ENCODE results near the gene EVA1A.

Gene EVA1A

DNA sequence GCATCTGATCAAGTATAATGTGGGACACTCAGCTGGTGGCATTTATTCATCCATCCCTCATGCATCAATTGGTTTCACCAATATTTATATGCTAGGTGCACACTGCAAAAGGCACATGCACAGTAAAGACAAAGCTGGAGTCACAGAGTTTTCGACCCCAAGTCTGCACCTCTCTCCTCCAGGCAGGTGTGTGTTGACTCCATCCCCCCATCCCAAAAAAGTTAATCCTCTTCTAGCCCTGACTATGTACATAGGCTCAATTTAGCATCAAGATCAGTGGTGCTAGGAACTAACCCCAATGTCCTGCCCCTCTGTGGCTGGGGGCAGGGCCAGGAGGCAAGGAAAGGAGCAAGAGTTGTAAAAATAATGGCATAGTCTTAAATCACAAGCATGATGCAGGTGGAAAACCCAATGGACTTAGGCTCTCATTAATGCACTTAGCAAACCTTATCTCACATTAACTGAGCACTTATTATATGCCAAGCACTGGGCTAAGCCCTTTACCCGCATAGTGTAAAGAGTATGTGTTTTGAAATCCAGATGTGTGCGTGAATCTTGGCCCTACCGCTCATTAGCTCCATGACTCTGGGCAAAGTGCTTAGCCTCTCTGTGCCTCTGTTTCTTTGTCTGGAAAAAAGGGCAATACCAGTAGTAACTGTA is 3.1 kb downstream of the EVA1A start:
- Mint-ChIP-seq H3K9me3 (no peaks in the 10 kb centered on the region), H3K27me3 (peaks cover 60% of the 10 kb centered on the region), H3K4me3 (no peak overlapping the region), H3K36me3 (ENCODE audit: insufficient read depth) (no peaks in the 10 kb centered on the region), H3K27ac (ENCODE audit: low read depth) (no peak overlapping the region), H3K4me1 (peaks cover 11% of the 10 kb centered on the region)
- ATAC-seq (replicated peaks; ENCODE audit: extremely low read depth, poor library complexity, severe bottlenecking), result no peak
- no peak for DNase-seq (ENCODE audit: low spot score in 2 of 2)

GRCh38 chr2:75556679-75557366 is 3.9 kb downstream of the EVA1A start:
- H3K9me3 Mint-ChIP-seq, result no peaks in the 10 kb centered on the region
- H3K4me3 Mint-ChIP-seq, result no peak overlapping the region
- H3K27me3 Mint-ChIP-seq, result peaks cover 61% of the 10 kb centered on the region
- no peak overlapping the region for H3K27ac Mint-ChIP-seq (ENCODE audit: low read depth)
- no peak for DNase-seq (ENCODE audit: low spot score in 2 of 2)
- no peaks in the 10 kb centered on the region for H3K36me3 Mint-ChIP-seq (ENCODE audit: insufficient read depth)
- peaks cover 11% of the 10 kb centered on the region for H3K4me1 Mint-ChIP-seq
- no peak for ATAC-seq (replicated peaks; ENCODE audit: extremely low read depth, poor library complexity, severe bottlenecking)

DNA sequence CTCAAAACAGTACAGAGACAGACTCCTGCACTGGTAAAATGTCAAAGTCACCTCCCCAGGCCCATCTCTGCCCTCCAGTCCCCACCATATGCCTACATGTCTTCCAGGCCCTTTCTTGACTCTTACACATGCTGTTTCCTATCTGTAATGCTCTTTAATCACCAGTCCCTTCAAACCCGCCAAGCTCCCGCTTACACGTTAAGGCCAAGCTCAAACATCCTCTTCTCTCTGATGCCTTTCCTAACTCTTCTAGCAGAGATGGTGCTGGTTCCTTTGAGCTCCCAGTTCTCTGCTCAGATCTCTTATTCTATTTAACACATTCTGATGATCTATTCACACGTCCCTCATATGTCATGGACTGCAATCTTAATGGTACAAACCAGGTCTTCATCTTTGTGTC is 5.0 kb downstream of the EVA1A start:
- H3K4me1 Mint-ChIP-seq, result peaks cover 6% of the 10 kb centered on the region
- peaks cover 59% of the 10 kb centered on the region for H3K27me3 Mint-ChIP-seq
- H3K36me3 Mint-ChIP-seq (ENCODE audit: insufficient read depth), result no peaks in the 10 kb centered on the region
- DNase-seq (ENCODE audit: low spot score in 2 of 2), result no peak
- no peak overlapping the region for H3K27ac Mint-ChIP-seq (ENCODE audit: low read depth)
- no peak for ATAC-seq (replicated peaks; ENCODE audit: extremely low read depth, poor library complexity, severe bottlenecking)
- no peaks in the 10 kb centered on the region for H3K9me3 Mint-ChIP-seq
- H3K4me3 Mint-ChIP-seq, result no peak overlapping the region

DNA sequence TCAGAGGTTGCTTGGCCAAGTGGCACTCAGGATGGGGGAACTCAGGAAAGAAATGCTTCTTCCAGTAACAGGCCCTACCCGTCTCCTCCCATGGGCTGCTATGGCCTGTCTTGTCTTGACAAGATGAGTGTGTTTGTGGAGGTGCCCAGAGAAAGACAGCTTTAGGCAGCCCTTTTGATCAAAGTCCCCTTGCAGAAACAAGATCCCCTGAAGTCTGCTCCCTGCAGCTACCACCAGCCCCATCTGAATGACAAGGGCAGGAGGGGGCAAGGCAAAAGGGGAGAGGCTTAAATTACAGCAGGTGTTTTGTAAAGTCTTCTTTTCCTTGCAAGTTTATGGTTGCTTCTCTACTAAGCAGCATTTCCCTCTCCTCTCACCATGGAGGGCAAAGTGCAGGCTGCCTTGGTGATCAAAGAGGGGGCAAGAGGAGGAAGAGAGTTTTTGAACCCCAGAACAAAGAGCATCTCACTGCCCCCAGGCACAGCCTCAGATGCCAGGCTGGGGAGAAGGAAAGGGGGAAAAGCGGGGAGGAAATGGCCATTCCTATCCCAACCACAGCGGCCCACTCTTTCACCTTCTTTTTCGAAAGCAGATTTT is 6.7 kb downstream of the EVA1A start:
- Mint-ChIP-seq H3K4me3 (no peak overlapping the region), H3K27ac (ENCODE audit: low read depth) (no peak overlapping the region), H3K4me1 (no peaks in the 10 kb centered on the region), H3K36me3 (ENCODE audit: insufficient read depth) (no peaks in the 10 kb centered on the region), H3K27me3 (peaks cover 43% of the 10 kb centered on the region), H3K9me3 (no peaks in the 10 kb centered on the region)
- DNase-seq (ENCODE audit: low spot score in 2 of 2) (no peak), ATAC-seq (replicated peaks; ENCODE audit: extremely low read depth, poor library complexity, severe bottlenecking) (no peak)

DNA sequence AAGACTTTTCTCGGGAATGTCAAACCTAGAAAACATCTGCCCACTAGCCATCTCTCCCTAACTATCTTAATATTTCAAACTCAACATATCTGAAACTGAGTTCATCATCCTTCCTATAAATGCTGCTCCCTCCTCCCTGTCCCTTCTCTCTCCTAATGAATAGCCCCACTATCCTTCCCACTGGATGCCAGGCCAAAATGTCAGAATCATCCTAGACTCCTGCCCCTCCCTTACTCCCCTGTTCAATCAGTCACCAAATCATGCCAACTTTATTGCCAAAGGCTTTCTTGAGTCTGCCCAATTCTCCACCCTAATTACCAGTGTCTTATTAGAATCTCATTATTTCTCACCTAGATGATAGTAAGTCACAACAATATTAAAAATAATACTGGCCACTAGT is 8.5 kb downstream of the EVA1A start:
- Mint-ChIP-seq H3K9me3 (no peaks in the 10 kb centered on the region), H3K27ac (ENCODE audit: low read depth) (no peak overlapping the region), H3K27me3 (peaks cover 46% of the 10 kb centered on the region)

DNA sequence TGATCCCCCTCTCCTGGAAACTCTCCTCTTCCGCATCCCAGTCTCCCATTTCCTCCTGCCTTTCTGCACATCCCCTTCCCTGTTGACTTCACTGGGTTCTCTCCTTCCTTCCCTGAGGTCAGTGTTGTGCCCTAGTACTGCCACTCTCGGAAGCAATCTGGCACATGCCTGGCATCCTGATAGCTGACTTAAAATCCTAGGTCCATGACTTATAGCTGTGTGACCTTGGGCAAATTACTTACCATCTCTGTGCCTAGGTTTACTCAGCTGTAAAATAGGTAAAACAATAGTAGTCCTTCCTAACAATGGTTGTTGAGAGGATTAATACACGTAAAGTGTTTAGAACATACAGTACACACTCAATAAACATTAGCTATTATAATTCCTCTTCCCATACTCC is 9.3 kb downstream of the EVA1A start:
- H3K27ac Mint-ChIP-seq (ENCODE audit: low read depth), result no peak overlapping the region
- H3K27me3 Mint-ChIP-seq, result peaks cover 47% of the 10 kb centered on the region
- no peaks in the 10 kb centered on the region for H3K36me3 Mint-ChIP-seq (ENCODE audit: insufficient read depth)
- no peak overlapping the region for H3K4me3 Mint-ChIP-seq
- no peaks in the 10 kb centered on the region for H3K9me3 Mint-ChIP-seq
- no peaks in the 10 kb centered on the region for H3K4me1 Mint-ChIP-seq
- no peak for ATAC-seq (replicated peaks; ENCODE audit: extremely low read depth, poor library complexity, severe bottlenecking)
- no peak for DNase-seq (ENCODE audit: low spot score in 2 of 2)

More for the DNA sequence above, 8.5 kb downstream of the EVA1A start:
- no peaks in the 10 kb centered on the region for H3K4me1 Mint-ChIP-seq
- DNase-seq (ENCODE audit: low spot score in 2 of 2) (no peak), ATAC-seq (replicated peaks; ENCODE audit: extremely low read depth, poor library complexity, severe bottlenecking) (no peak)
- no peak overlapping the region for H3K4me3 Mint-ChIP-seq
- no peaks in the 10 kb centered on the region for H3K36me3 Mint-ChIP-seq (ENCODE audit: insufficient read depth)

DNA sequence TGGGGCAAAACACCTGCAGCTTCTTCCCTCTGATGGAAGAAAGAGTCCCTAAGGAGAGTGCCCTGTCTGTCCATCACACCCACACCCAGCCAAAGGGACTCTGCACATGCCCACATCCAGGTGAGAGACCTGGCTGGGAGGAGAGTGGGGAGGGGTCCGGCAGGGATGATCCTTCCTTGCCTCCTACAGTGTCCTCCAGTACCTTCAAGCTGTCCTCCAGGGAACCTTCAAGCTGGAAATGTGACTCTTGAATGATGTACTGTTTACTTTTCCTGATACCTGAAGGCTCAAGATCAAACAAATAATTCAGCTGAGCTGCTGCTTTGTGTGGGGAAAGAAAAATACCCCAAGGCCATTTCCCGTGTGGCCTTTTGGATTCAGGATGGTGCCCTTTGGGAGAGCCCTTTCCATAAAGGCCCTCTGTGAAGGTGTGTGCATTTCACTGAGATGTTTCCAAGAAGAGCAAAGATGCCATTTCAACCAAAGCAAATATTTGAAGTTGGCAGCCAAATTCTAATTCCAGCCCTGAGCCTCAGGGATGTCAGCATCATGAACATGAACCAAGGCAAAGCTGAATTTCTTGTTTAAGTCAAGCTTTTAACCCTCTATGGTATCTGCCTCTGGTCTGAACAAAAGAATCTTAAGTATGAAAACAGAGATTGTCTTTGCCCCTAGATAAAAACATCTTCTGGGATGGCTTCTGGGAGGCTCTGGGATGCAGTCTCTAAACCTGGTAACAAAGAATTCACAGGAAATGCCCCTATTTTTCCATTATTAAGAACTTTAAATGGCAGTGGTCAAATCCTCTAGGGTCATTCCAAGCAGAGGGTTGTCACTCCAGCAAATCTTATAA is 11.1 kb downstream of the EVA1A start:
- ATAC-seq (replicated peaks; ENCODE audit: extremely low read depth, poor library complexity, severe bottlenecking) (no peak), DNase-seq (ENCODE audit: low spot score in 2 of 2) (no peak)
- Mint-ChIP-seq H3K9me3 (no peaks in the 10 kb centered on the region), H3K4me3 (no peak overlapping the region), H3K27me3 (peaks cover 45% of the 10 kb centered on the region), H3K27ac (ENCODE audit: low read depth) (no peak overlapping the region), H3K4me1 (no peaks in the 10 kb centered on the region), H3K36me3 (ENCODE audit: insufficient read depth) (no peaks in the 10 kb centered on the region)

- Mint-ChIP-seq H3K27me3 (peaks cover 45% of the 10 kb centered on the region), H3K4me3 (no peak overlapping the region), H3K36me3 (ENCODE audit: insufficient read depth) (no peaks in the 10 kb centered on the region), H3K4me1 (no peaks in the 10 kb centered on the region), H3K9me3 (no peaks in the 10 kb centered on the region), H3K27ac (ENCODE audit: low read depth) (no peak overlapping the region)
- no peak for DNase-seq (ENCODE audit: low spot score in 2 of 2)
- ATAC-seq (replicated peaks; ENCODE audit: extremely low read depth, poor library complexity, severe bottlenecking), result no peak
These were observed 12.6 kb downstream of the EVA1A start for GRCh38 chr2:75548036-75548573.

DNA sequence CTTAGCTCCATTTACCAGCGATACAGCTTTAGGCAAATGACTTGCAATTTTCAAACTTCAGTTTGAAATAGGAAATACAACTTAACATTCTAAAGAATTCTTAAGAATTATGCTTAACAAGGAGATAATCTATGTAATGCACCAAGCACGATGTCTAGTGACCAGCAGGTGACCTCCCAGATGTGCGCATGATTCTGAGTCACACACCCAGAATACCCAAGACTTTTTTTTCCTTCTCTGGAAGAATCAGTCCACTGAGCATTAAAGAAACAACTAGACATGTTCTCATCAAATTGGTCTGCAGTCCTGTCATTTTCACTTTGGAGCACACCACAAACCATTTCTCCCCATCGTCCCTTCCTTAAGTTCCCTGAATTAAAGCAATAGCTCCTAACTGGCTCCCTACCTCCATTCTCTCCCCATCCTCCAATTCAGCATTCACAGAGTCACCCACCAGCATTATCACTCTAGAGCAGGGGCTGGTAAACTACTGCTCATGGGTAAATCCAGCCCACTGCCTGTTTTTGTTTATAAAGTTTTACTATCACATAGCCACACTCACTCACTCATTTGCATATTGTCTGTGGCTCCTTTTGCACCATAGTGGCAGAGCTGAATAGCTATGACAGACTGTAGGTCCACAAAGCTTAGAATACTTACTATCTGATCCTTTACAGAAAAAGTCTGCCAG is 13.2 kb downstream of the EVA1A start:
- no peaks in the 10 kb centered on the region for H3K9me3 Mint-ChIP-seq
- no peak for ATAC-seq (replicated peaks; ENCODE audit: extremely low read depth, poor library complexity, severe bottlenecking)
- no peak overlapping the region for H3K27ac Mint-ChIP-seq (ENCODE audit: low read depth)
- no peak overlapping the region for H3K4me3 Mint-ChIP-seq
- peaks cover 45% of the 10 kb centered on the region for H3K27me3 Mint-ChIP-seq
- H3K4me1 Mint-ChIP-seq, result no peaks in the 10 kb centered on the region
- H3K36me3 Mint-ChIP-seq (ENCODE audit: insufficient read depth), result no peaks in the 10 kb centered on the region
- DNase-seq (ENCODE audit: low spot score in 2 of 2), result no peak

- H3K36me3 Mint-ChIP-seq (ENCODE audit: insufficient read depth), result no peaks in the 10 kb centered on the region
- DNase-seq (ENCODE audit: low spot score in 2 of 2) (no peak), ATAC-seq (replicated peaks; ENCODE audit: extremely low read depth, poor library complexity, severe bottlenecking) (no peak)
- no peak overlapping the region for H3K27ac Mint-ChIP-seq (ENCODE audit: low read depth)
- H3K27me3 Mint-ChIP-seq, result peaks cover 32% of the 10 kb centered on the region
- no peaks in the 10 kb centered on the region for H3K9me3 Mint-ChIP-seq
- H3K4me3 Mint-ChIP-seq, result no peak overlapping the region
- H3K4me1 Mint-ChIP-seq, result no peaks in the 10 kb centered on the region
These were observed 14.8 kb downstream of the EVA1A start for GRCh38 chr2:75545922-75546321.

DNA sequence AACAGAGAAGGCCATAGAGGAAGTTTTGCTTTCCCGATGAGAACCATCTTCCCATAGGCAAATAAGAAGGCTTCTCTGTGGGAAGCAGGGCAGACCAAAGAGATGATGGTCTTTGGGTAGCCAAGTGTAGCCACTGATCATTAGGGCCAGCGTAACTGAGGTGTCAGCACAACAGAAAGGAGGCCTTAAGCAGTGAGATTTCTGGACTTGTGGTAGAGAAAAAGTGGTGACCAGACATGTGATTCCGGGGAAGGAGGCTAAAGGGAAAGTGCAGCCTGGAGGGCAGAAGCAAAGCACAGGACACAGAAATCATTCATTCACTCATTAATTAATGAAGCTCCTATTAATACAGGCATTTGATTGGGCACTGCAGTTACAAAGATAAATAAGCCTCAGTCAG is 15.4 kb downstream of the EVA1A start:
- no peak for DNase-seq (ENCODE audit: low spot score in 2 of 2)
- Mint-ChIP-seq H3K4me3 (no peak overlapping the region), H3K36me3 (ENCODE audit: insufficient read depth) (no peaks in the 10 kb centered on the region), H3K9me3 (no peaks in the 10 kb centered on the region), H3K4me1 (no peaks in the 10 kb centered on the region), H3K27ac (ENCODE audit: low read depth) (no peak overlapping the region), H3K27me3 (peaks cover 32% of the 10 kb centered on the region)
- ATAC-seq (replicated peaks; ENCODE audit: extremely low read depth, poor library complexity, severe bottlenecking), result no peak

DNA sequence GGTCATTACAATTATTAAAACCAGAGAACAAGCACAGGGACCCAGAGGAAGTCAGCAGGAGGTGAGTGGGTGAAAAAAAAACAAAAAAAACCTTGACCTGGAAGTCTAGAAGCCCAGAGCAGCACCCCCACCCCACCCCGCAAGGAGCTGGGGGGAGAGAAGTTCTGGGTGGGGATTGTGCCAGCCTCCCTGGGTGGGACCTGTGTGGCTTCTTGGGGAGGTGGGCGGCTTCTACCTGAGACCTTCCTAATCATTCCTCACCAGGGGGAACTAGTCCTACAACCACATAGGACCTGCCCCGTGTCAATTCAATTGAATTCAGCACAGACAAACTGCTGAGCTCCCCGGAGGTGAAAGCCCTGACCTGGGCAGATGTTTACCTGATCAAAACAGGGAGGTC is 17.3 kb downstream of the EVA1A start:
- no peaks in the 10 kb centered on the region for H3K4me1 Mint-ChIP-seq
- no peaks in the 10 kb centered on the region for H3K36me3 Mint-ChIP-seq (ENCODE audit: insufficient read depth)
- no peaks in the 10 kb centered on the region for H3K9me3 Mint-ChIP-seq
- no peak for ATAC-seq (replicated peaks; ENCODE audit: extremely low read depth, poor library complexity, severe bottlenecking)
- H3K27me3 Mint-ChIP-seq, result peaks cover 28% of the 10 kb centered on the region
- no peak overlapping the region for H3K27ac Mint-ChIP-seq (ENCODE audit: low read depth)
- DNase-seq (ENCODE audit: low spot score in 2 of 2), result no peak
- H3K4me3 Mint-ChIP-seq, result no peak overlapping the region
